ENCODE results near the gene HMCN2.

Gene HMCN2

GRCh38 chr9:130417602-130418001, 152.0 kb downstream of the HMCN2 start:
- Histone ChIP-seq H3K9me3 (ENCODE audit: insufficient read depth, low read depth, low read length) (no peaks in the 10 kb centered on the region), H3K36me3 (ENCODE audit: insufficient read depth, low read length) (no peaks in the 10 kb centered on the region), H3K27me3 (ENCODE audit: insufficient read depth, low read length, poor library complexity, severe bottlenecking) (no peaks in the 10 kb centered on the region), H3K9me2 (replicated peaks; ENCODE audit: low read depth, low read length) (no peaks in the 10 kb centered on the region), H3F3A (ENCODE audit: low read depth) (no peaks in the 10 kb centered on the region), H3K4me3 (ENCODE audit: low read length, poor library complexity, severe bottlenecking) (no peak overlapping the region), H3K4me1 (ENCODE audit: insufficient read depth, low read length, poor library complexity, severe bottlenecking) (no peaks in the 10 kb centered on the region), H3K9ac (ENCODE audit: low read depth, low read length, poor library complexity, severe bottlenecking) (no peak overlapping the region), H3K4me2 (ENCODE audit: low read depth, low read length, poor library complexity, severe bottlenecking) (no peak overlapping the region), H4K20me1 (ENCODE audit: insufficient read depth, low read length, poor library complexity, severe bottlenecking) (no peaks in the 10 kb centered on the region), H3K79me2 (ENCODE audit: insufficient read depth, low read length) (no peaks in the 10 kb centered on the region), H2AFZ (ENCODE audit: low read length) (no peak overlapping the region)
- TF ChIP-seq, protein P1, sequence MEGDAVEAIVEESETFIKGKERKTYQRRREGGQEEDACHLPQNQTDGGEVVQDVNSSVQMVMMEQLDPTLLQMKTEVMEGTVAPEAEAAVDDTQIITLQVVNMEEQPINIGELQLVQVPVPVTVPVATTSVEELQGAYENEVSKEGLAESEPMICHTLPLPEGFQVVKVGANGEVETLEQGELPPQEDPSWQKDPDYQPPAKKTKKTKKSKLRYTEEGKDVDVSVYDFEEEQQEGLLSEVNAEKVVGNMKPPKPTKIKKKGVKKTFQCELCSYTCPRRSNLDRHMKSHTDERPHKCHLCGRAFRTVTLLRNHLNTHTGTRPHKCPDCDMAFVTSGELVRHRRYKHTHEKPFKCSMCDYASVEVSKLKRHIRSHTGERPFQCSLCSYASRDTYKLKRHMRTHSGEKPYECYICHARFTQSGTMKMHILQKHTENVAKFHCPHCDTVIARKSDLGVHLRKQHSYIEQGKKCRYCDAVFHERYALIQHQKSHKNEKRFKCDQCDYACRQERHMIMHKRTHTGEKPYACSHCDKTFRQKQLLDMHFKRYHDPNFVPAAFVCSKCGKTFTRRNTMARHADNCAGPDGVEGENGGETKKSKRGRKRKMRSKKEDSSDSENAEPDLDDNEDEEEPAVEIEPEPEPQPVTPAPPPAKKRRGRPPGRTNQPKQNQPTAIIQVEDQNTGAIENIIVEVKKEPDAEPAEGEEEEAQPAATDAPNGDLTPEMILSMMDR (conservative IDR thresholded peaks at IDR 0.05; ENCODE audit: low read length), result no peak
- TF ChIP-seq EZH2phosphoT487 (IDR thresholded peaks at IDR 0.05; ENCODE audit: borderline replicate concordance), result no peak

- Histone ChIP-seq H3K4me1 (ENCODE audit: insufficient read depth, low read length, poor library complexity, severe bottlenecking) (no peaks in the 10 kb centered on the region), H3K36me3 (ENCODE audit: insufficient read depth, low read length) (no peaks in the 10 kb centered on the region), H3K9me3 (ENCODE audit: insufficient read depth, low read depth, low read length) (no peaks in the 10 kb centered on the region), H3K9ac (ENCODE audit: low read depth, low read length, poor library complexity, severe bottlenecking) (no peak overlapping the region), H4K20me1 (ENCODE audit: insufficient read depth, low read length, poor library complexity, severe bottlenecking) (no peaks in the 10 kb centered on the region), H3K79me2 (ENCODE audit: insufficient read depth, low read length) (no peaks in the 10 kb centered on the region), H3K9me2 (replicated peaks; ENCODE audit: low read depth, low read length) (no peaks in the 10 kb centered on the region), H3K4me3 (ENCODE audit: low read length, poor library complexity, severe bottlenecking) (no peak overlapping the region), H2AFZ (ENCODE audit: low read length) (no peak overlapping the region), H3K4me2 (ENCODE audit: low read depth, low read length, poor library complexity, severe bottlenecking) (no peak overlapping the region), H3F3A (ENCODE audit: low read depth) (no peaks in the 10 kb centered on the region), H3K27me3 (ENCODE audit: insufficient read depth, low read length, poor library complexity, severe bottlenecking) (no peaks in the 10 kb centered on the region)
- TF ChIP-seq, protein P1 (conservative IDR thresholded peaks at IDR 0.05; ENCODE audit: low read length), result no peak
- TF ChIP-seq EZH2phosphoT487 (IDR thresholded peaks at IDR 0.05; ENCODE audit: borderline replicate concordance), result no peak
Observed at GRCh38 chr9:130418776-130419175, 153.2 kb downstream of the HMCN2 start.

GRCh38 chr9:130419521-130420035, 154.0 kb downstream of the HMCN2 start:
- H2AFZ ChIP-seq (ENCODE audit: low read length), result no peak overlapping the region

More at GRCh38 chr9:130419521-130420035, 154.0 kb downstream of the HMCN2 start:
- Histone ChIP-seq H3K9ac (ENCODE audit: low read depth, low read length, poor library complexity, severe bottlenecking) (no peak overlapping the region), H3K79me2 (ENCODE audit: insufficient read depth, low read length) (no peaks in the 10 kb centered on the region), H3K9me2 (replicated peaks; ENCODE audit: low read depth, low read length) (no peaks in the 10 kb centered on the region), H3K4me3 (ENCODE audit: low read length, poor library complexity, severe bottlenecking) (no peak overlapping the region), H4K20me1 (ENCODE audit: insufficient read depth, low read length, poor library complexity, severe bottlenecking) (no peaks in the 10 kb centered on the region), H3K4me1 (ENCODE audit: insufficient read depth, low read length, poor library complexity, severe bottlenecking) (no peaks in the 10 kb centered on the region), H3K36me3 (ENCODE audit: insufficient read depth, low read length) (no peaks in the 10 kb centered on the region), H3K27me3 (ENCODE audit: insufficient read depth, low read length, poor library complexity, severe bottlenecking) (no peaks in the 10 kb centered on the region), H3K9me3 (ENCODE audit: insufficient read depth, low read depth, low read length) (no peaks in the 10 kb centered on the region), H3F3A (ENCODE audit: low read depth) (no peaks in the 10 kb centered on the region), H3K4me2 (ENCODE audit: low read depth, low read length, poor library complexity, severe bottlenecking) (no peak overlapping the region)
- TF ChIP-seq, protein P1 (conservative IDR thresholded peaks at IDR 0.05; ENCODE audit: low read length), result no peak
- TF ChIP-seq EZH2phosphoT487 (IDR thresholded peaks at IDR 0.05; ENCODE audit: borderline replicate concordance), result no peak
